ENCODE results near the gene GRAMD4.

GRAMD4 gene

GRCh38 chr22:46673662-46674236 is 53.6 kb downstream of the GRAMD4 start:
- DNase-seq = no peak

- peak in 4 of 14 donors; percentile 10 to 33 (median 16) for DNase-seq
These were observed 54.2 kb downstream of the GRAMD4 start for GRCh38 chr22:46674367-46674781.

GRCh38 chr22:46674906-46675305 is 54.7 kb downstream of the GRAMD4 start:
- no peak for DNase-seq

- no peak for DNase-seq
These were observed 55.3 kb downstream of the GRAMD4 start for GRCh38 chr22:46675479-46675878.

- no peak for DNase-seq
These were observed 55.8 kb downstream of the GRAMD4 start for GRCh38 chr22:46675938-46676337.

GRCh38 chr22:46676479-46676878 is 56.3 kb downstream of the GRAMD4 start:
- DNase-seq = no peak

GRCh38 chr22:46676881-46677280 is 56.7 kb downstream of the GRAMD4 start:
- DNase-seq = peak in 4 of 14 donors; percentile 15 to 63 (median 22)

- no peak for DNase-seq
These were observed 57.3 kb downstream of the GRAMD4 start for GRCh38 chr22:46677323-46678002.

- DNase-seq = no peak
These were observed 57.9 kb downstream of the GRAMD4 start for GRCh38 chr22:46678003-46678657.

- DNase-seq = no peak
These were observed 58.9 kb downstream of the GRAMD4 start for GRCh38 chr22:46678785-46679700.

- DNase-seq = no peak
These were observed 59.6 kb downstream of the GRAMD4 start for GRCh38 chr22:46679706-46680269.

GRCh38 chr22:46681010-46681409 is 60.8 kb downstream of the GRAMD4 start:
- no peak for DNase-seq

GRCh38 chr22:46682011-46682731 is 62.0 kb downstream of the GRAMD4 start:
- no peak for DNase-seq

- no peak for DNase-seq
These were observed 64.5 kb downstream of the GRAMD4 start for GRCh38 chr22:46684706-46685105.

- no peak for DNase-seq
These were observed 66.2 kb downstream of the GRAMD4 start for GRCh38 chr22:46686221-46687047.

- no peak for DNase-seq
These were observed 66.9 kb downstream of the GRAMD4 start for GRCh38 chr22:46687048-46687444.

GRCh38 chr22:46687460-46687859 is 67.3 kb downstream of the GRAMD4 start:
- DNase-seq = no peak

- no peak for DNase-seq
These were observed 68.8 kb downstream of the GRAMD4 start for GRCh38 chr22:46688949-46689348.

- no peak for DNase-seq
These were observed 70.0 kb downstream of the GRAMD4 start for GRCh38 chr22:46690146-46690545.

GRCh38 chr22:46691571-46691970 is 71.4 kb downstream of the GRAMD4 start:
- no peak for DNase-seq
